Ureter (tissue), 1 donor: ENCODE measurements around the gene MET. TPM values are rescaled to one million over a fixed set of nuclear protein-coding genes. Genes with fewer than 3 reads are reported as not detected.
"Not testable (repeated sequence)": the region's sequence is repeated elsewhere in the genome, so short reads cannot be mapped to it uniquely, and the experiment has no call there.

ENCODE experiments used
- DNase-seq: peaks from one replicate; pipeline ENCODE4 v3.0.0-alpha.2; 2020; ENCODE audit warnings: low spot score
- total RNA-seq: library from RNA; stranded (reverse); gene quantifications from one replicate; pipeline ENCODE4 v1.2.4, GENCODE V29; 2023
- donor health status: DM: yes; HTN: yes; CAD: no.

The MET gene
- total RNA-seq, 1 donor from 2014 or later: 54.1 TPM

DNA sequence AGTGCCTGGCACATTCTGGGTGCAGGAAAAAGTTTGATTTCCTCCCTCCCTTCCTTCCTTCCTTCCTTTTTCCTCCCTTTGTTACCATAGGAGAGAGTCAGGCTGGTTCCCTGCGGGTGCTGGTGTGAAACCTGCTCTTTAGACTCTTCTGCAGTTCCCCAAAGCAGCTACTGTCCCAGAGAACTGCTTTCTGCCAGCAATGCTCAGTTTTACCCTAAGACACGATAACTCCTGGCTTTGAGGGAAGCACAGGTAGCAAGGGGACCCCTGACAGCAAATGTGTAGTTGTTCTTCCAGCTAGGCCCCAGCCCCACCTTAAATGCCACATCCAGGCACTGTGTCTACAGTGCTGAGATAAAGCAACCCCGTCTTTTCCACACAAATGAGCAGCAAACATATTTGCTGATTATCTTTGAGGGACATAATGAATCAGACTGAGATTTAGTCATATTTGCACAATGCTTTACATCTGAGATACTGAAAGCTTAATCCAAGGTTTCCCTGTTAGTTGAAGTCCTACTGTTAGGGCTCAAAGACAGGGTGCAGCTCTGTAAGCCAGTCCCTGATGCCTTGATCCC lies 55.5 kb downstream of the MET start:
- DNase-seq: no peak

- DNase-seq: no peak
Observed at GRCh38 chr7:116728413-116728812, 56.4 kb downstream of the MET start.

DNA sequence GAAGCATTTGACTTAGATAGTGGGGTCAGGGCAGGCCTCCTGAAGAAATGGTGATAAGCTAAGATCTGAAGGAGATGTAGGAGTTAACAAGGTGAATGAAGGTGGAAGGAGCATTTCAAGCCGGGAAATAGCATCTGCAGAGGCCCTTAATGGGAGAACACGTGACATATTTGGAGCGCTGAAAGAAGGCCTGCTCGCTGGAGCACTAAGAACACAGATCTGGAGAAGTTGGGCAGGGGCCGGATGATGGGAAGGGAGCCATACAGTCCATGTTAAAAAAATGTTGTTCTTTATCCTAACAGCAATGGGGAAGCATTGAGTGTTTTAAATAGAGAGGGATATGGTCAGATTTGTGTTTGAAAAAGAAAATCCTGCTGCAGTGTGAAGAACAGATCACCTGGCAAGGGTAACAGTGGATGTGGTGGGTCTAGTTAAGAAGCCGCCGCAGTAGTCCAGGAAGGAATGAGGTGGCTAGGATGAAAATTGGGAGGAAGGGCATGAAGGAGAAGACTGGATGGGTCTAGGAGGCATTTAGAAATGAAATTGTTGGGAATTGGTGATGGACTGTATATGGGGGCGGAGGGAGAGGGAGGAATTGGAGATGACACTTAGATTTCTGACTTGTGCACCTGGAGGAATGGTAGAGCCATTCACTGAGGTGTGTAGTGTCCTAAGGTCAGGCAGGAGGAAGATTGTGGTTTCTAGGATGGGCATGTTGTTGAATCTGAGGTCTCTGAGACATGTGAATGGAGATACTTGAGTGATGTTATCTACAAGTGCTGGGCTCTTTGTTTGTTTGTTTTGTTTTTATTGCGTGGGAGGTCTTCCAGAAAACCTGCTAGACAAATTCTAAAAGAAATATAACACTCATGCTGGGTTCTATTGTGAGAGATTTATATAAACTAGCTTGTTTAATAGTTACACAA lies 58.4 kb downstream of the MET start:
- DNase-seq: no peak

DNA sequence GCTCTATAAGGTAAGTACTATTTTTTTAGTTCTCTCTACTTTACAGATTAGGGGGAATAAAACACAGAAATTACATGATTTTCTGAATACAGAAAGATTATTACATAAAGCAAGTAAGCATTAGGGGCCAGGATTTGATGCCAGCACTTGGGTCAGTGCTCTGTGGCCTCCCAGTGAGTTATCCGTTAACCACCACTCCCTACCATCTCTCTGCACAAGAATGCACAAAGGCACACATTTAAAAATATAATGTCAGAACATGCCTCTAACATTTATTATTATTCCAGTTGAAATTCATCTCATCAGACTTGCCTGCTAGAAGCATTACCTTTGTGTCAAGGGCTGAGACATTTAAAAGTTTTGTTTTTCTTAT lies 59.0 kb downstream of the MET start:
- DNase-seq: no peak

- DNase-seq: no peak
Observed at GRCh38 chr7:116731445-116732335, 59.7 kb downstream of the MET start.

DNA sequence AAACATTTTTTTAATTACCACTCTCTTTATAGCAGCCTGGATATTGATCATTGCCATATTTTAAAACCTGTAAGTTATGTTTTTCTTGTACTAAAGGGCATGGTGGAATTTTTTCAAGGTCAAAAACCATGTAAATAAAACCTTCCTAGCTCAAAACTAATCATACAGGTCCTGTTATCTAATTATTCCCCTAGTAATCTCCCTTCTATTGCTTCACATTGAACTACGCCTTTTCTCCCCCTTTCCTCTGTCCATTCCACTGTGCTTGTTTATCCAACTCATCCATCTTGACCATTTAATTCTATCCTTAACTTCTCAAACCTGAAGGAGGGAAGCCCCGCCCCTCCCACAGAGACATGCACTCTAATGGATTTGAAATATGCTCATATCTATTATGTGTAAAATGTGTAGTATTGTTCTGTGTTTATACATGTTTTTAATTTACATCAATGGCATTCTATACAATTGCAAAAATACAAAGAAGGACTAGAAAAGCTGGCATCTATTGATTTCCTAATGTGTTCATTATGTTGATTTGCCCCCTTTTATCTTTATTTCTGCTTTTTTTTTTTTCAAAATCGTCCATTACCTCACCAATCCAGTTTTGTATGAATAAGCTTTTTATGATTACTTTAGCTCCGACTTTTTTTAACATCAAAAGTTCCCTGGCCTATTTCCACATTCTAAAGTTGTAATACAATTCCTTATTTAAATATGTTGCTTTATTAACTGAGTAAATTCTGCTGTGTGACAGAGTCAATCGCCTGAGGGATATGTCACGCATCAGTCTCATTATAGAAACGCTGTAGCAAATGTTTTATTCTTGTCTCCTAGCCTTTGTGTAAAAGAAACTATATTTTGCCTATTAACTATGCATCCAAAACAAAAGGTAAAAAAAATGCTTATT lies 61.0 kb downstream of the MET start:
- DNase-seq: no peak

DNA sequence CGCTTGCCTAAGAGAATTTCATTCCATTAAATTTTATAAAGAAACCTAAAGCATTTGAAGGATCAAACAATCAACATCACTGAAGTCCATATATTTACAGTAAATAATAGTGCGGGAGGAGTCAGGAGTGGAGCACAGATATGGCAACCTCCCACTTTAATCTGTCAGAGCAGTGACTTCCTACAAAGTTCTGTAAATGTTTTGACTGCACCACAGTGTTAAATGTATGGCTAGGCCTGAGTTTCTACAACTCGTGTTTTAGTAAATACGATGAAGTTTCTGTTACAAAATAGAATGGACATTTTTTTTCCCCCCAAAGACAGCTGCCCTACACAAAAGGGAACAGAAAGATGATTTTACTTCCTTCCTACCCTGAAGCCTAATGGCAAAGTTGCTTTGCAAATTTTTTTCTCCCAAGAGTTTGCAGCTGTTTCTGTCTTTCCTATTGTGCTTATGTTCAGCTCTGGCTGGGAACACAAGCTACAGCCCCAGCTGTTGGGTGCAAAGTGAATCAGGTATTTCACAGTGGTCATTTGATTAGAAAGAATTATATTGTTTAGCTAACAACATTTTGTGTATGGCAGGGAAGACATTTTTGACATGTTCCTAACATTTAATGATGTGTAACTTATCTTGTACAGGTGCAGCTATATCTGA lies 62.1 kb downstream of the MET start:
- DNase-seq: no peak

GRCh38 chr7:116734710-116735109 lies 62.7 kb downstream of the MET start:
- DNase-seq: no peak

DNA sequence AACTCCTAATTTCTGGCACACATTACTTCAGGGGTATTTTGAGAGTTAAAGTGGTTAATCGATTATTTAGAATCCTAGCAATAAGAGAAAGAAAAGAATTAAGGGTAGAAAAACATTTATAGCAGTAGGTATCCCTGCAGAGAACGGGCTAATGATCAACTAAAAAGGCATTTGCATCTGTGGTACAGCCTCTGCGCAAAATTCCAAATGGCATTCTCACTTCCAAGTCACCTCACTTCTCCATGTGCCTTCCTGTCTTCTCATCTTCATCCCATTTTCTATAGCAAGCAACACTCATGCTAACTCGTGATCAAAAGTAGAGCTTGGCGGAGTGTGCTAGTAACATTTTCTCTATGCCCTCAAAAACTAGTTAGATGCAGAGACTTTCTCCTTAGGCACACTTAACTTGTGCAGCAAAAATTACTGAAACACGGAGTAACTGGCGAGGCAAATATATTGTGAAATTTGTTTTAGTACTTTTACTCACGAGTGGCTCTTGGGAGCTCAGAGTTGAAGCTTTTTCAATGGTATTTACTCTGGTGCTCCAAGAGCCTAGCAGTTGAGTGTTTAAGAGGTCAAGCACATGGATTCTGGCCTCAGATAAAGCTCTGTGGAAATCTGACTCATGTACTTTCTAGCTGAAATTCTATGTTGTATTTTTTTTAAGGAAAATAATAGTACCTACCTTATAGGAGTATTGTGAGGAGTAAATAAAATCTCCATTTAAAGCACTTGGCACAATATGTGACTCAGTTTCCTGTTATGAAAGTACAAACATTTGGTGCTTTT lies 65.1 kb downstream of the MET start:
- no peak for DNase-seq

DNA sequence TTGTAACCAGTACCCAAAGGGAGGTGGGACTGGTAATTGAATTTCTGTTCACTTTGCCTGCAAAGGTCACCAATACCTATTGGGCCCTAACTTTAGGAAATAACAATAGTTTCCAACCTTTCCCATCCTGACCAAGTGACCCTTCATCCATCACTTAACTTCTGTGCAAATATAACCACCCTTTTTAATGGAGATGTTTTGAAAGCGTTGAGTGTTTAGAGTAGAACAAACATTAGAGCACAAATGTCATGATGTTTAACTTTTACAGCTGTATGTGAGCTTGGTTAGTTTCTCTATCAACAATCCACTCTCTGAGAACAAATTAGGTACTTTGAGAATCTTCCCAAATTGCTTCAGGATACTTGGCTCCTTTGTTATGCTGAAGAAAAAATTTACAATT lies 66.4 kb downstream of the MET start:
- DNase-seq: no peak

DNA sequence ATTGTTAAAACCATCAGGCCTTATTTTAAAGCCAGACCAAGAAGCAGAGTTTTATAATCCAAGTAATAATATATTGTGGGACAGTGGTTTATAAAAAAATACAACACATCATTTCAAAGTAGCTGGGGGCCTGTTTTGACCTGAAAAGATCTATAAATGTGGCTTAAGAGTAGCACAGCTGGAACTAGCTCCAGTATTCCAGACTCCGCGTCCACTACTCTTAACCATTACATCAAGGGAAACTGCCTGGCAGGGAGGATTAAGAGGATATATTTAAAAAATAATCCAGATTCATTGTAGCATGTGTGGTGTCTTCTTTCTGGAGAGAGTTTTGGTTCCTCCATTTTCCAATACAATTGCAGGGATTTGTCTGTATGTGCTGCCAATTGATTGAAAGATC lies 67.3 kb downstream of the MET start:
- DNase-seq: no peak

- no peak for DNase-seq
Observed at GRCh38 chr7:116740231-116740630, 68.2 kb downstream of the MET start.

- DNase-seq: no peak
Observed at GRCh38 chr7:116740755-116741462, 68.9 kb downstream of the MET start.

GRCh38 chr7:116741625-116742316 lies 69.8 kb downstream of the MET start:
- DNase-seq: no peak

DNA sequence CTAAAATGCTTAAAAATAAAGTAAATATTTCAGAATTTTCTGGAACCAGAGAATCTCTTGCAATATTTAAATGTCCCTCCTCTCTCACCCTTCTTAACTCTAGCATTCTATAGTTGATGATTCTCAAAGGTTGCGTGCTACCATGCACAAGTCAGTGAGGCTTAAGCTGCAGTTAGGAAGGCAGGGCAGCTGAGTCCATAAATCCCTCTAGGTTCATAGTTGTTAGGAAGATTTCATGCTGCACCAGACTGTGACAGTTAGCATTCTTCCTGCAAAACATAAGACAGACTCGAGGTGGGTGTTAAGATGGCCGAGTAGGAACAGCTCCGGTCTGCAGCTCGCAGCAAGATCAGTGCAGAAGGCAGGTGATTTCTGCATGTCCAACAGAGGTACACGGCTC lies 70.6 kb downstream of the MET start:
- DNase-seq: no peak

DNA sequence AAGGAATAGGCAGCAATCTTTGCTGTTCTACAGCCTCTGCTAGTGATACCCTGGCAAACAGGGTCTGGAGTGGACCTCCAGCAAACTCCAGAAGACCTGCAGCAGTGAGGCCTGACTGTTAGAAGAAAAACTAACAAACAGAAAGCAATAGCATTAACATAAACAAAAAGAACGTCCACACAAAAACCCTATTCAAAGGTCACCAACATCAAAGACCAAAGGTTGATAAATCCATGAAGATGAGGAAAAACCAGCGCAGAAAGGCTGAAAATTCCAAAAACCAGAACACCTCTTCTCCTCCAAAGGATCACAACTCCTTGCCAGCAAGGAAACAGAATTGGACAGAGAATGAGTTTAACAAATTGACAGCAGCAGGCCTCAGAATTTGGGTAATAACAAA lies 71.8 kb downstream of the MET start:
- DNase-seq: not testable (repeated sequence)

GRCh38 chr7:116746388-116746787 lies 74.4 kb downstream of the MET start:
- not testable (repeated sequence) for DNase-seq

- not testable (repeated sequence) for DNase-seq
Observed at GRCh38 chr7:116751070-116751469, 79.1 kb downstream of the MET start.
